ENCODE measurements around the gene LCTL. TPM values are rescaled to one million over a fixed set of nuclear protein-coding genes. Genes with fewer than 3 reads are reported as not detected.
"Not testable (repeated sequence)": the region's sequence is repeated elsewhere in the genome, so short reads cannot be mapped to it uniquely, and the experiment has no call there.

LCTL gene
- total RNA-seq, 1 donor from 2014 or later, result 12.8 TPM

GRCh38 chr15:66591322-66591862 lies 25.6 kb upstream of the LCTL start:
- H3K27me3 ChIP-seq (ENCODE audit: insufficient read depth, low read length), result peaks cover 5% of the 10 kb centered on the region
- TF ChIP-seq EZH2 (IDR thresholded peaks at IDR 0.05; ENCODE audit: insufficient read depth, low read length), result no peak
- TF ChIP-seq CTCF (IDR thresholded peaks at IDR 0.05; ENCODE audit: insufficient read depth, low read depth, low read length), result no peak

GRCh38 chr15:66590435-66590834 lies 24.6 kb upstream of the LCTL start:
- H3K4me1 ChIP-seq (ENCODE audit: insufficient read depth, low read length), result no peaks in the 10 kb centered on the region
- TF ChIP-seq CTCF (IDR thresholded peaks at IDR 0.05; ENCODE audit: insufficient read depth, low read depth, low read length) (no peak), EZH2 (IDR thresholded peaks at IDR 0.05; ENCODE audit: insufficient read depth, low read length) (no peak)
- no peaks in the 10 kb centered on the region for H3K79me2 ChIP-seq (ENCODE audit: insufficient read depth, low read length)
- H3K9me3 Mint-ChIP-seq (ENCODE audit: unreplicated experiment), result no peaks in the 10 kb centered on the region
- FAIRE-seq (no peak), DNase-seq (ENCODE audit: low read depth) (no peak)
- no peaks in the 10 kb centered on the region for H3K36me3 ChIP-seq (ENCODE audit: insufficient read depth, low read length)
- H3K4me1 Mint-ChIP-seq (ENCODE audit: low read depth, unreplicated experiment), result peaks cover 1% of the 10 kb centered on the region
- no peak overlapping the region for H3K27ac ChIP-seq (ENCODE audit: low read depth, low read length)
- H3K4me3 ChIP-seq (ENCODE audit: insufficient read depth, low read depth, low read length), result no peak overlapping the region
- H2AFZ ChIP-seq (ENCODE audit: low read depth, low read length), result no peak overlapping the region
- peaks cover 5% of the 10 kb centered on the region for H3K27me3 ChIP-seq (ENCODE audit: insufficient read depth, low read length)
- no peak overlapping the region for H3K9ac ChIP-seq (ENCODE audit: low read length)
- H3K36me3 Mint-ChIP-seq (ENCODE audit: low read depth, unreplicated experiment), result no peaks in the 10 kb centered on the region
- H3K4me2 ChIP-seq (ENCODE audit: low read length), result no peak overlapping the region
- no peaks in the 10 kb centered on the region for H4K20me1 ChIP-seq (ENCODE audit: insufficient read depth, low read length)
- H3K9me3 ChIP-seq (ENCODE audit: insufficient read depth, low read depth, low read length), result no peaks in the 10 kb centered on the region
- H3K4me3 Mint-ChIP-seq (ENCODE audit: unreplicated experiment), result no peak overlapping the region
- H3K27me3 Mint-ChIP-seq (ENCODE audit: low read depth, unreplicated experiment), result peaks cover 43% of the 10 kb centered on the region
- no peak overlapping the region for H3K27ac Mint-ChIP-seq (ENCODE audit: unreplicated experiment)

More at GRCh38 chr15:66591322-66591862, 25.6 kb upstream of the LCTL start:
- no peak for DNase-seq (ENCODE audit: low read depth)
- no peaks in the 10 kb centered on the region for H3K9me3 ChIP-seq (ENCODE audit: insufficient read depth, low read depth, low read length)
- no peaks in the 10 kb centered on the region for H3K79me2 ChIP-seq (ENCODE audit: insufficient read depth, low read length)
- no peak for FAIRE-seq
- no peak overlapping the region for H3K27ac ChIP-seq (ENCODE audit: low read depth, low read length)
- no peaks in the 10 kb centered on the region for H4K20me1 ChIP-seq (ENCODE audit: insufficient read depth, low read length)
- H3K9ac ChIP-seq (ENCODE audit: low read length), result no peak overlapping the region
- no peaks in the 10 kb centered on the region for H3K36me3 ChIP-seq (ENCODE audit: insufficient read depth, low read length)
- Mint-ChIP-seq H3K36me3 (ENCODE audit: low read depth, unreplicated experiment) (no peaks in the 10 kb centered on the region), H3K27ac (ENCODE audit: unreplicated experiment) (no peak overlapping the region), H3K27me3 (ENCODE audit: low read depth, unreplicated experiment) (peaks cover 43% of the 10 kb centered on the region), H3K4me1 (ENCODE audit: low read depth, unreplicated experiment) (peaks cover 1% of the 10 kb centered on the region), H3K9me3 (ENCODE audit: unreplicated experiment) (no peaks in the 10 kb centered on the region), H3K4me3 (ENCODE audit: unreplicated experiment) (no peak overlapping the region)
- no peak overlapping the region for H2AFZ ChIP-seq (ENCODE audit: low read depth, low read length)
- H3K4me1 ChIP-seq (ENCODE audit: insufficient read depth, low read length), result no peaks in the 10 kb centered on the region
- H3K4me2 ChIP-seq (ENCODE audit: low read length), result no peak overlapping the region
- no peak overlapping the region for H3K4me3 ChIP-seq (ENCODE audit: insufficient read depth, low read depth, low read length)

- H3K27ac ChIP-seq (ENCODE audit: low read depth, low read length); H3K36me3 Mint-ChIP-seq (ENCODE audit: low read depth, unreplicated experiment); H3K4me3 ChIP-seq (ENCODE audit: insufficient read depth, low read depth, low read length); H3K9me3 ChIP-seq (ENCODE audit: insufficient read depth, low read depth, low read length); H3K4me1 Mint-ChIP-seq (ENCODE audit: low read depth, unreplicated experiment); H3K4me2 ChIP-seq (ENCODE audit: low read length); H3K36me3 ChIP-seq (ENCODE audit: insufficient read depth, low read length); H3K9ac ChIP-seq (ENCODE audit: low read length); H3K79me2 ChIP-seq (ENCODE audit: insufficient read depth, low read length); H3K27me3 ChIP-seq (ENCODE audit: insufficient read depth, low read length); H3K4me1 ChIP-seq (ENCODE audit: insufficient read depth, low read length); DNase-seq (ENCODE audit: low read depth); FAIRE-seq; H4K20me1 ChIP-seq (ENCODE audit: insufficient read depth, low read length); H3K27ac Mint-ChIP-seq (ENCODE audit: unreplicated experiment); H2AFZ ChIP-seq (ENCODE audit: low read depth, low read length); H3K4me3 Mint-ChIP-seq (ENCODE audit: unreplicated experiment); H3K9me3 Mint-ChIP-seq (ENCODE audit: unreplicated experiment): not testable (repeated sequence)
- peaks cover 34% of the 10 kb centered on the region for H3K27me3 Mint-ChIP-seq (ENCODE audit: low read depth, unreplicated experiment)
Measured at GRCh38 chr15:66589429-66589828, 23.6 kb upstream of the LCTL start.
